ENCODE data around the gene VIM. TPM values are rescaled to one million over a fixed set of nuclear protein-coding genes. Genes with fewer than 3 reads are reported as not detected.

Gene VIM
- total RNA-seq, 6 experiments from 2014 or later: 39.3 to 160 (median 97.4) TPM

DNA sequence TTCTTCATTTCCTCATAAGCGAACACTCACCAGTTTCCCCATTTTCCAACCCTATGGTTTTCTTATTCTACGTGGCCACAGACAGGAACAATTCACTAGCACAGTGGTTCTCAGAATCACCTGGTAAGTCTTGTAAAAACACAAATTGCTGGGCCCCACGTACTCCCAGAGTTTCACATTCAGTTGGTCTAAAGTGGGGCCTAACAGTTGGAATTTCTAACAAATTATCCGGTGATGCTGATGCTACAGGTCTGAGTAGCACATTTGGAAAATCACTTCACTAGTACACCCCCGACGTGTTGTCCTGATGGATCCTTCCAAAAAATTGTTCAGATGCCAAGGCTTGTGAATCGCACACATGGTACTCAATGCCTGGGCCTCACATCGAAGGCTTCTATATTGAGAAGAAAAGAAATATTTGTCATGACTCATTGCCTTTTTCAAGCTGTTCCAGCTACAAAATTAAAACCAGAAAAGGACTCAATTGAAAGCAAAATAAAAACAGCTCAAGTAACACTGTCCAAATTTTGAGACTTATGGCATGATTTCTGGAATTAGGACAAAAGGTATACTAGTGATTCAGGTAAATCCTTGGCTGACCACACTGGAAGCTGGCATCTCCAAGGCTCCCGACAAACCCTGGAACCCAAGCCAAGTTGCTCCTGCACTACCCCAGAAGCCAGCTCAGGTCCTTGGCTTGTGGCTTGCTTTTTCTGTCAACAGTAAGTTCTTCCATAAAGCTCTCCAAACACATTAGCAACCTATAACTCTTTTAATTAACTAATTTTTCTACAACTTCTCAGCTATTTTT, 12.9 kb upstream of the VIM start:
- Histone ChIP-seq H3K36me3 (no peaks in the 10 kb centered on the region), H3K27me3 (no peaks in the 10 kb centered on the region), H3K27ac (peak overlapping the region in 1 of 3 donors; percentile 7), H3K4me3 (no peak overlapping the region), H3K9me3 (no peaks in the 10 kb centered on the region), H3K4me1 (no peaks in the 10 kb centered on the region)
- 66% methylated on average over 9 of the region's 9 CpGs for WGBS (ENCODE audit: insufficient coverage, low coverage, low lambda C conversion rate, missing lambda C conversion rate)
- intact Hi-C loops (cut with DNase I): no loop called here
- TF ChIP-seq POLR2A (IDR thresholded peaks at IDR 0.05) (no peak), CTCF (IDR thresholded peaks at IDR 0.05) (no peak)
- DNase-seq (no peak), ATAC-seq (no peak)

DNA sequence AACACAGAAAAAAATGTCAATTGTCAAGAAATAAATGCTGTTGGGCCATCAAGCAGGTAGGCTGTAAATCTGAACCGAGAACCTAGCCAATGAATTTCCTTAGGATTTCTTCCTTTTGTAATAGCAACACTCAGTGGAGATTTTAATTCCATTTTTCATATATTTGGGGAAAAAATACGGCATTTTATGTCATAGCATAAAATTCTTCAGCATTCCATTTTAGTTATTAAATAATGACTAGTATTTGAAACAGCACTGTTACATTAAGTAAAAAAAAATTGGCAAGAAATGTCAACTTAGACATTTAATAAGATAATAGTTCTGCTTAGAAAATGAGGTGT, 12.3 kb upstream of the VIM start:
- Histone ChIP-seq H3K4me1 (no peaks in the 10 kb centered on the region), H3K27ac (no peak overlapping the region), H3K36me3 (no peaks in the 10 kb centered on the region), H3K4me3 (no peak overlapping the region), H3K27me3 (no peaks in the 10 kb centered on the region), H3K9me3 (no peaks in the 10 kb centered on the region)
- DNase-seq: no peak
- intact Hi-C loops (cut with DNase I): no loop called here
- no peak for ATAC-seq
- 76% methylated on average over 2 of the region's 2 CpGs for WGBS (ENCODE audit: insufficient coverage, low coverage, low lambda C conversion rate, missing lambda C conversion rate)
- TF ChIP-seq CTCF (IDR thresholded peaks at IDR 0.05) (no peak), POLR2A (IDR thresholded peaks at IDR 0.05) (no peak)

DNA sequence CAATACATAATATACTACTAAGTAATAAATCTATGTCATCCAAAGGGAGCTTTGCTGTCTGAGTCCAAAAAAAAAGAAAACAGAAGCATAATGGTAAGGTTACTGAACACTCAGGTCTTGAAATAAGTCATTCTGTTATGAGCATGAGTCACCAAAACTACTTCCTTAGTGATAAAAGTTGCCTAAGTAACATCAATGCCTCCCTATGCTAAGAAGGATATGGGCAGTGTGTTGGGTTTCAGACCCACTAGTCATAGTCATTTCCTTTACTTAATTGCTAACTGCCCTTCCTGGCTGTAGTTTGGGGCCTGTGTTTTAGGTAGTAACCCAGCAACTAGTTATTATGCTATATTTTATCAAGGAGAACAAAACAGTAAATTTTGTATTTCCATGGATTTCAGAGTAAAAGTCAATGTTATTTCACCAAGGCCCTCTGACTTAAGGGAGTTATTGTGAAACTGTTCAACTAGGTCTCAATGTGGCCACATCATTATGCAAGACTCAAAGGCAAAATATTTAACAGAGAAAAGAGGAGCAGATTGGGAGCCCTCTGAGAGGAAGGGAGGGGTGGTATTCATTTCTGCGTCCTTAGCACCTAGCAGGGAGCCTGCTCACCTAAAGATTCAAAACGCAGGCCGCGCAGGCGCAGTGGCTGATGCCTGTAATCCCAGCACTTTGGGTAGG, 11.7 kb upstream of the VIM start:
- no peaks in the 10 kb centered on the region for H3K4me1 ChIP-seq
- ATAC-seq (peak; percentile 74 to 90 (median 82)), DNase-seq (no peak)
- no peaks in the 10 kb centered on the region for H3K9me3 ChIP-seq
- no peak overlapping the region for H3K4me3 ChIP-seq
- WGBS (ENCODE audit: insufficient coverage, low coverage, low lambda C conversion rate, missing lambda C conversion rate): no CpG with 5 or more reads among the region's 5 CpGs
- intact Hi-C loops (cut with DNase I): no loop called here
- TF ChIP-seq CTCF (IDR thresholded peaks at IDR 0.05): no peak
- no peak for TF ChIP-seq POLR2A (IDR thresholded peaks at IDR 0.05)
- no peaks in the 10 kb centered on the region for H3K27me3 ChIP-seq
- no peaks in the 10 kb centered on the region for H3K36me3 ChIP-seq
- peak overlapping the region in 2 of 3 donors; percentile 25 to 69 for H3K27ac ChIP-seq

DNA sequence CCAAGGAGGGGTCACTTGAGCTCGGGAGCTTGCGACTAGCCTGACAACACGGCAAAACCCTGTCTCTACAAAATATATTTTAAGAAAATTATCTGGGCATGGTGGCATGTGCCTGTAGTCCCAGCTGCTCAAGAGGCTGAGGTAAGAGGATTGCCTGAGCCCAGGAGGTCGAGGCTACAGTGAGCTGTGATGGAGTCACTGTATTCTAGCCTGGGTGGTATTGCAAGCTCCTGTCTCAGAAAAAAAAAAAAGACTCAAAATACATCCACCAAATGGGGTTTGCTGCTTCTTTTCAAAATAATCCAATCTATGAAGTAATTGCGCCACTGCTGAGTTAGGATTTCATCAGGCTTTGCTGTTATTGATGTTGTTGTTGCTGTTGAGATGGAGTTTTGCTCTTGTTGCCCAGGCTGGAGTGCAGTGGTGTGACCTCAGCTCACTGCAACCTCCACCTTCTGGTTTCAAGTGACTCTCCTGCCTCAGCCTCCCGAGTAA, 11.1 kb upstream of the VIM start:
- 94% methylated on average over 2 of the region's 6 CpGs for WGBS (ENCODE audit: insufficient coverage, low coverage, low lambda C conversion rate, missing lambda C conversion rate)
- H3K27ac ChIP-seq: peak overlapping the region in 2 of 3 donors; percentile 25 to 69
- no peaks in the 10 kb centered on the region for H3K9me3 ChIP-seq
- H3K27me3 ChIP-seq: no peaks in the 10 kb centered on the region
- no peak overlapping the region for H3K4me3 ChIP-seq
- DNase-seq: no peak
- intact Hi-C loops (cut with DNase I): no loop called here
- no peaks in the 10 kb centered on the region for H3K36me3 ChIP-seq
- no peaks in the 10 kb centered on the region for H3K4me1 ChIP-seq
- ATAC-seq: no peak
- TF ChIP-seq CTCF (IDR thresholded peaks at IDR 0.05): no peak
- no peak for TF ChIP-seq POLR2A (IDR thresholded peaks at IDR 0.05)

Data from right lobe of liver (tissue), 6 donors.